HepG2 (cell line): Measurements from ENCODE around the gene C2CD2. TPM values are rescaled to one million over a fixed set of nuclear protein-coding genes. Genes with fewer than 3 reads are reported as not detected.

Experiments
- ATAC-seq: fragments of 200-7000 bp; cut with Tn5 transposase; 3 replicates; pipeline ENCODE4 v1.9.1; 2020; ENCODE audit warnings: mild to moderate bottlenecking, moderate library complexity
- BruUV-seq: library from RNA; stranded (reverse); fragments of 400-500 nt; replicated peaks from 2 replicates; lab custom pipeline; 2021; lab: Mats Ljungman, UMichigan
- CTCF ChIA-PET: fragments of 300-600 bp; formaldehyde crosslinking; extraction: SDS; loops from one replicate; lab custom pipeline; 2021; ENCODE audit warnings: low total read pairs, inconsistent platforms, low intra/inter-chr PET ratio; lab: Yijun Ruan, JAX
- POLR2A ChIA-PET: fragments of 350-600 bp; sonication (Branson Sonifier 250); formaldehyde crosslinking; loops from one replicate; lab custom pipeline; 2020; ENCODE audit warnings: antibody characterized with exemption, inconsistent platforms; lab: Yijun Ruan, JAX
- DNase-seq: peaks from one replicate; pipeline ENCODE4 v3.0.0-alpha.2; 2015; ENCODE audit warnings: low spot score
- FAIRE-seq: peaks from 3 replicates; lab custom pipeline; 2011; peaks lifted over from hg19 to GRCh38; lab: Jason Lieb, UNC
- H2AFZ ChIP-seq: one replicate; pipeline ENCODE4 v1.6.1; 2011; ENCODE audit warnings: low read length, inconsistent platforms
- H3K27ac ChIP-seq: fragments of 300-600 bp; 3 replicates; pipeline ENCODE4 v1.8.0; 2011; ENCODE audit warnings: mixed run types, mild to moderate bottlenecking, mixed read lengths, low read length, inconsistent platforms; ENCODE audit not compliant: insufficient read depth; ENCODE audit errors: extremely low read length
- H3K27me3 ChIP-seq, 2 experiments: fragments of 200-600 bp in 1 of 2; 2 replicates in 1 of 2; 3 replicates in 1 of 2; pipeline versions ENCODE4 v1.6.0 to v1.8.0; 2011; ENCODE audit warnings: low read length in 2 of 2, mild to moderate bottlenecking in 2 of 2, moderate library complexity in 2 of 2, inconsistent platforms in 1 of 2; ENCODE audit not compliant: insufficient read depth in 2 of 2, control insufficient read depth in 1 of 2
- H3K36me3 ChIP-seq, 2 experiments: fragments of 200-600 bp in 1 of 2; replicated peaks in 1 of 2; 2 replicates in 1 of 2; 3 replicates in 1 of 2; pipeline versions ENCODE4 v1.5.1 to v1.8.0; 2011; ENCODE audit warnings: low read length in 2 of 2, inconsistent platforms in 1 of 2; ENCODE audit not compliant: insufficient read depth in 2 of 2, control insufficient read depth in 1 of 2
- H3K4me1 ChIP-seq: 2 replicates; pipeline ENCODE4 v1.5.1; 2012; ENCODE audit warnings: low read length, inconsistent platforms; ENCODE audit not compliant: insufficient read depth
- H3K4me2 ChIP-seq: 2 replicates; pipeline ENCODE4 v1.6.0; 2011; ENCODE audit warnings: low read depth, low read length, inconsistent platforms
- H3K4me3 ChIP-seq, 3 experiments: fragments of 200-600 bp in 1 of 3; sonication (generic), shearing (Covaris generic) in 1 of 3; replicated peaks in 1 of 3; 2 replicates each; pipeline ENCODE4 v1.5.1; 2011 to 2016; ENCODE audit warnings: low read length in 3 of 3, inconsistent platforms in 2 of 3, low read depth in 2 of 3, mild to moderate bottlenecking in 2 of 3, control low read depth in 1 of 3, mixed read lengths in 1 of 3; ENCODE audit not compliant: insufficient read depth in 1 of 3
- H3K79me2 ChIP-seq: one replicate; pipeline ENCODE4 v1.6.1; 2011; ENCODE audit warnings: low read length, inconsistent platforms; ENCODE audit not compliant: insufficient read depth
- H3K9ac ChIP-seq: 2 replicates; pipeline ENCODE4 v1.6.0; 2011; ENCODE audit warnings: mild to moderate bottlenecking, low read depth, low read length, inconsistent platforms; ENCODE audit not compliant: insufficient read depth
- H3K9me3 ChIP-seq: 2 replicates; pipeline ENCODE4 v1.5.1; 2012; ENCODE audit warnings: mild to moderate bottlenecking, low read length
- H4K20me1 ChIP-seq: 2 replicates; pipeline ENCODE4 v1.6.0; 2011; ENCODE audit warnings: inconsistent platforms, mild to moderate bottlenecking, low read length, moderate library complexity; ENCODE audit not compliant: insufficient read depth
- FOXA3 ChIP-seq: IDR thresholded peaks from 2 replicates; pipeline ENCODE4 v1.6.1; 2016; ENCODE audit warnings: missing genetic modification reagents, missing compliant biosample characterization
- KDM6A ChIP-seq: IDR thresholded peaks from 2 replicates; pipeline ENCODE4 v1.6.1; 2016; ENCODE audit warnings: low read depth
- STAT5B ChIP-seq: sonication (generic); formaldehyde crosslinking; IDR thresholded peaks from 2 replicates; pipeline ENCODE4 v1.4.0; 2020; ENCODE audit warnings: missing genetic modification reagents
- TAF15 ChIP-seq: fragments of 200-400 bp; formaldehyde crosslinking; IDR thresholded peaks from one replicate; pipeline ENCODE4 v1.6.1; 2018; ENCODE audit warnings: mild to moderate bottlenecking, low read depth, low read length; ENCODE audit not compliant: poor library complexity, severe bottlenecking
- ZMAT3 ChIP-seq: sonication (generic); formaldehyde crosslinking; conservative IDR thresholded peaks from 2 replicates; pipeline ENCODE4 v1.7.0; 2021; ENCODE audit warnings: missing genetic modification reagents
- ZNF674 ChIP-seq: sonication (generic); formaldehyde crosslinking; IDR thresholded peaks from 2 replicates; pipeline ENCODE4 v1.5.0; 2020; ENCODE audit warnings: low read depth, mild to moderate bottlenecking, missing genetic modification reagents
- ZNF777 ChIP-seq: sonication (generic); formaldehyde crosslinking; IDR thresholded peaks from 2 replicates; pipeline ENCODE4 v1.4.0; 2020; ENCODE audit warnings: missing genetic modification reagents
- WGBS: methylation state at CpG from one replicate; pipeline ENCODE4 v1.1.6; 2017; ENCODE audit warnings: low lambda C conversion rate; 5-methylcytosine and 5-hydroxymethylcytosine counted together
- in situ Hi-C: cut with HindIII; loops from 2 replicates; pipeline ENCODE4 v1.10.0; 2017; ENCODE audit warnings: low pct_unique_long_range_greater_than_20kb; ENCODE audit not compliant: extremely low pct_ligation_motif_present
- intact Hi-C: fragments of 100-400 bp; cut with micrococcal nuclease; formaldehyde crosslinking; loops from one replicate; pipeline ENCODE4 v1.10.0; 2022; ENCODE audit not compliant: unreplicated experiment
- polyA plus RNA-seq, 8 experiments: library from polyadenylated mRNA; depleted of rRNA in 3 of 8; stranded (reverse) in 7 of 8; unstranded in 1 of 8; fragments of >200 nt; fragmentation: Illumina TruSeq in 4 of 8; extraction: Trizol in 4 of 8; gene quantifications; 2 replicates each; pipeline versions ENCODE4 v1.2.1 to v1.2.3, GENCODE V29; 2011 to 2016; ENCODE audit warnings: low read depth in 4 of 8, missing spikeins in 1 of 8, mixed read lengths in 1 of 8; ENCODE audit not compliant: insufficient read depth in 1 of 8
- total RNA-seq, 5 experiments: library from RNA; depleted of rRNA; stranded (reverse); fragments of >200 nt; fragmentation: Illumina TruSeq; extraction: Trizol; gene quantifications; 2 replicates each; pipeline ENCODE4 v1.2.3, GENCODE V29; 2016; ENCODE audit warnings: low read depth in 1 of 5
- TF ChIP-seq, protein P1 (sequence below): sonication (generic); formaldehyde crosslinking; IDR thresholded peaks from 2 replicates; pipeline ENCODE4 v1.5.0; 2020; ENCODE audit warnings: mild to moderate bottlenecking, missing genetic modification reagents

The C2CD2 gene
- total and polyA plus RNA-seq, 2 of the 13 experiments (the other 11 are each of a cell fraction or from before 2014, with no cell fraction given) = 12.5 to 19.7 TPM

DNA sequence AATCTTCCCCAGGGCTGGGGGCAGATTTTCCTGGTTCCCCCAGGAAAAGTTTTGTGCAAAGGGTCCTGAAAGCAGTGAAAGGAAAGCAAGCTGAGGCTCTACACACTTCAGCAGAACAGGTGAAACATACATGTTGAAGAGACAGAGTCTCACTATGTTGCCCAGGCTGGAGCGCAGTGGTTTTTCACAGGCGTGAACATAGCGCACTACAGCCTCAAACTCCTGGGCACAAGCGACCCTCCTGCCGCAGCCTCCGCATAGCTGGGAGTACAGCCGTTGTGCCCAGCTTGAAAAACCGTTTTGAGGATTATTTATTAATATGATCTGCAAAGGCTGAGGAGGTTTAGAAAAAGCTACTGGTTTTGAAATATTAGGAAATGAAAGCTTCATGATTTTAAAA, 86.5 kb downstream of the C2CD2 start:
- no peaks in the 10 kb centered on the region for H4K20me1 ChIP-seq
- in situ Hi-C loops (no loop called here), intact Hi-C loops (no loop called here)
- TF ChIP-seq ZNF674 (CRISPR knock-in tag) = no peak
- TF ChIP-seq TAF15 = no peak
- no peak for TF ChIP-seq FOXA3 (CRISPR knock-in tag)
- TF ChIP-seq ZNF777 = no peak
- TF ChIP-seq, protein P1, sequence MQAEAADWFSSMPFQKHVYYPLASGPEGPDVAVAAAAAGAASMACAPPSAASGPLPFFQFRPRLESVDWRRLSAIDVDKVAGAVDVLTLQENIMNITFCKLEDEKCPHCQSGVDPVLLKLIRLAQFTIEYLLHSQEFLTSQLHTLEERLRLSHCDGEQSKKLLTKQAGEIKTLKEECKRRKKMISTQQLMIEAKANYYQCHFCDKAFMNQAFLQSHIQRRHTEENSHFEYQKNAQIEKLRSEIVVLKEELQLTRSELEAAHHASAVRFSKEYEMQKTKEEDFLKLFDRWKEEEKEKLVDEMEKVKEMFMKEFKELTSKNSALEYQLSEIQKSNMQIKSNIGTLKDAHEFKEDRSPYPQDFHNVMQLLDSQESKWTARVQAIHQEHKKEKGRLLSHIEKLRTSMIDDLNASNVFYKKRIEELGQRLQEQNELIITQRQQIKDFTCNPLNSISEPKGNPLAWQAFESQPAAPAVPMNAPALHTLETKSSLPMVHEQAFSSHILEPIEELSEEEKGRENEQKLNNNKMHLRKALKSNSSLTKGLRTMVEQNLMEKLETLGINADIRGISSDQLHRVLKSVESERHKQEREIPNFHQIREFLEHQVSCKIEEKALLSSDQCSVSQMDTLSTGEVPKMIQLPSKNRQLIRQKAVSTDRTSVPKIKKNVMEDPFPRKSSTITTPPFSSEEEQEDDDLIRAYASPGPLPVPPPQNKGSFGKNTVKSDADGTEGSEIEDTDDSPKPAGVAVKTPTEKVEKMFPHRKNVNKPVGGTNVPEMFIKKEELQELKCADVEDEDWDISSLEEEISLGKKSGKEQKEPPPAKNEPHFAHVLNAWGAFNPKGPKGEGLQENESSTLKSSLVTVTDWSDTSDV (CRISPR knock-in tag) = no peak
- TF ChIP-seq KDM6A = no peak
- TF ChIP-seq ZMAT3 = no peak
- no peak for TF ChIP-seq STAT5B (CRISPR knock-in tag)
- DNase-seq = no peak
- 98% methylated on average over 7 of the region's 8 CpGs for WGBS
- no peak overlapping the region for H3K4me2 ChIP-seq
- no TSS peak for BruUV-seq
- H2AFZ ChIP-seq = no peak overlapping the region
- FAIRE-seq = no peak
- no peak for ATAC-seq
- peaks cover 4% of the 10 kb centered on the region for H3K79me2 ChIP-seq
- no peak overlapping the region for H3K9ac ChIP-seq
- no peak overlapping the region for H3K27ac ChIP-seq
- CTCF ChIA-PET = no interaction called here
- H3K36me3 ChIP-seq = no peaks in the 10 kb centered on the region
- H3K4me3 ChIP-seq = no peak overlapping the region
- H3K4me1 ChIP-seq = peaks cover 8% of the 10 kb centered on the region; the same call in 1 of the 2 replicates
- H3K27me3 ChIP-seq = no peaks in the 10 kb centered on the region
- no peaks in the 10 kb centered on the region for H3K9me3 ChIP-seq
- POLR2A ChIA-PET = no interaction called here
